Measurements from ENCODE around the gene TSPEAR. TPM values are rescaled to one million over a fixed set of nuclear protein-coding genes. Genes with fewer than 3 reads are reported as not detected.

Gene TSPEAR
- total and polyA plus RNA-seq, 2 donors (not counting 1 experiment from before 2014, with no cell fraction given): not detected

- H3K27me3 Mint-ChIP-seq: peaks cover 82% of the 10 kb centered on the region
- Histone ChIP-seq H3K4me2 (replicated peaks; ENCODE audit: low read depth, low read length, poor library complexity, severe bottlenecking) (no peak overlapping the region), H3K36me3 (replicated peaks in 1 of 2; ENCODE audit: control extremely low read depth in 1 of 2, control insufficient read depth in 1 of 2, extremely low read depth in 1 of 2, insufficient read depth in 2 of 2, low read length in 1 of 2) (no peaks in the 10 kb centered on the region), H3K27ac (ENCODE audit: low read length in 2 of 2) (no peak overlapping the region), H3K4me3 (ENCODE audit: control extremely low read depth in 1 of 5, extremely low read depth in 1 of 5, insufficient read depth in 1 of 5, low read depth in 2 of 5, low read length in 4 of 5) (no peak overlapping the region), H3K9ac (ENCODE audit: low read length) (no peak overlapping the region), H4K20me1 (ENCODE audit: control insufficient read depth, insufficient read depth, low read length, poor library complexity, severe bottlenecking) (no peaks in the 10 kb centered on the region), H3K4me1 (ENCODE audit: control insufficient read depth in 2 of 2, insufficient read depth in 2 of 2, low read length in 2 of 2) (peaks cover 4 to 7% of the 10 kb centered on the region in 2 donors), H3K79me2 (ENCODE audit: control insufficient read depth, insufficient read depth, low read length) (no peaks in the 10 kb centered on the region), H3K27me3 (replicated peaks in 1 of 4; ENCODE audit: control extremely low read depth in 1 of 4, control insufficient read depth in 3 of 4, insufficient read depth in 4 of 4, low read length in 3 of 4) (peaks cover 0 to 32% (median 18%) of the 10 kb centered on the region in 4 experiments), H3K9me3 (ENCODE audit: control extremely low read depth in 1 of 3, control insufficient read depth in 2 of 3, insufficient read depth in 1 of 3, low read length in 2 of 3) (peaks cover 0 to 8% (median 0%) of the 10 kb centered on the region in 3 donors), H2AFZ (ENCODE audit: insufficient read depth, low read depth, low read length, poor library complexity, severe bottlenecking) (no peak overlapping the region)
- peaks cover 3% of the 10 kb centered on the region for H3K9me3 Mint-ChIP-seq (ENCODE audit: insufficient read depth)
- no peak overlapping the region for H3K4me3 Mint-ChIP-seq
- DNase-seq: no peak
- no peak overlapping the region for H3K27ac Mint-ChIP-seq
- 52% methylated on average over 5 of the region's 6 CpGs for WGBS (ENCODE audit: insufficient coverage)
- intact Hi-C loops (cut with micrococcal nuclease): no loop called here
- no peak for TF ChIP-seq EZH2 (IDR thresholded peaks at IDR 0.05; ENCODE audit: borderline replicate concordance, insufficient read depth, low read depth, low read length, poor library complexity, severe bottlenecking)
- TF ChIP-seq CTCF (IDR thresholded peaks at IDR 0.05): no peak
- H3K4me1 Mint-ChIP-seq: peaks cover 10% of the 10 kb centered on the region
- ATAC-seq (ENCODE audit: low read depth): no peak
- ChIA-PET CTCF (no interaction called here), POLR2A (no interaction called here)
Measured at GRCh38 chr21:44718571-44718970, 7.2 kb upstream of the TSPEAR start.

DNA sequence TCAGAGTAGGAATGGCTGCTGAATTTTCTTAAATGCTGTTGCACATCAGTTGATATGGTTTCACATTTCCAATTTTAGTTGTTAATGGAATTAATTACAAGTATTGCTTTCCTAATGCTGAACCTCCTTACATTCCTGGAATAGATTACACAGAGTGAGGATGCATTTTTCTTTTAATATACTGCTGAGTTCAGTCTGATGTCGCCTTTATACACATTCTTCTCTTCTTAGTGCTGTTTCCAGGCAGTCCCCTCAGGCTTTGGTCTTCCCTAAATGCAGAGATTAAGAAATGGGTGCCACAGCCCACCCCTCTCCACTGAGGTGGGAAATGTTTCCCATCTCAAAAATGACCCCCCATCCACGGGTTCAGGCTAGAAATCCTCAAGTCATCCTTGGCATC lies 6.7 kb upstream of the TSPEAR start:
- ChIA-PET POLR2A (no interaction called here), CTCF (no interaction called here)
- peaks cover 84% of the 10 kb centered on the region for H3K27me3 Mint-ChIP-seq
- peaks cover 3% of the 10 kb centered on the region for H3K9me3 Mint-ChIP-seq (ENCODE audit: insufficient read depth)
- H3K4me1 ChIP-seq (ENCODE audit: control insufficient read depth in 2 of 2, insufficient read depth in 2 of 2, low read length in 2 of 2): peaks cover 0 to 2% of the 10 kb centered on the region in 2 donors
- H4K20me1 ChIP-seq (ENCODE audit: control insufficient read depth, insufficient read depth, low read length, poor library complexity, severe bottlenecking): no peaks in the 10 kb centered on the region
- 50% methylated on average over 1 of the region's 2 CpGs for WGBS (ENCODE audit: insufficient coverage)
- TF ChIP-seq CTCF (IDR thresholded peaks at IDR 0.05): no peak
- TF ChIP-seq EZH2 (IDR thresholded peaks at IDR 0.05; ENCODE audit: borderline replicate concordance, insufficient read depth, low read depth, low read length, poor library complexity, severe bottlenecking): no peak
- H3K9me3 ChIP-seq (ENCODE audit: control extremely low read depth in 1 of 3, control insufficient read depth in 2 of 3, insufficient read depth in 1 of 3, low read length in 2 of 3): peaks cover 0 to 3% (median 0%) of the 10 kb centered on the region in 3 donors
- H3K9ac ChIP-seq (ENCODE audit: low read length): no peak overlapping the region
- ATAC-seq (ENCODE audit: low read depth) (no peak), DNase-seq (no peak)
- no peak overlapping the region for H2AFZ ChIP-seq (ENCODE audit: insufficient read depth, low read depth, low read length, poor library complexity, severe bottlenecking)
- H3K4me3 Mint-ChIP-seq: no peak overlapping the region
- no peak overlapping the region for H3K27ac Mint-ChIP-seq
- peaks cover 0 to 30% (median 21%) of the 10 kb centered on the region in 4 experiments for H3K27me3 ChIP-seq (replicated peaks in 1 of 4; ENCODE audit: control extremely low read depth in 1 of 4, control insufficient read depth in 3 of 4, insufficient read depth in 4 of 4, low read length in 3 of 4)
- H3K4me2 ChIP-seq (replicated peaks; ENCODE audit: low read depth, low read length, poor library complexity, severe bottlenecking): no peak overlapping the region
- no peaks in the 10 kb centered on the region for H3K36me3 ChIP-seq (replicated peaks in 1 of 2; ENCODE audit: control extremely low read depth in 1 of 2, control insufficient read depth in 1 of 2, extremely low read depth in 1 of 2, insufficient read depth in 2 of 2, low read length in 1 of 2)
- intact Hi-C loops (cut with micrococcal nuclease): no loop called here
- H3K4me3 ChIP-seq (ENCODE audit: control extremely low read depth in 1 of 5, extremely low read depth in 1 of 5, insufficient read depth in 1 of 5, low read depth in 2 of 5, low read length in 4 of 5): no peak overlapping the region
- peaks cover 7% of the 10 kb centered on the region for H3K4me1 Mint-ChIP-seq
- H3K27ac ChIP-seq (ENCODE audit: low read length in 2 of 2): no peak overlapping the region
- H3K79me2 ChIP-seq (ENCODE audit: control insufficient read depth, insufficient read depth, low read length): no peaks in the 10 kb centered on the region

Data from B cell (primary cell).